GM19239 (cell line): ENCODE measurements around the gene BORCS5.
A peak's percentile ranks its signal among the peaks of the same experiment; 100 is the strongest.
"Not testable (repeated sequence)": the region's sequence is repeated elsewhere in the genome, so short reads cannot be mapped to it uniquely, and the experiment has no call there.

ENCODE experiments used
- DNase-seq: peaks from one replicate; pipeline ENCODE4 v3.0.0; 2011; ENCODE audit warnings: low spot score; ENCODE audit not compliant: insufficient read length
- FAIRE-seq: peaks from 2 replicates; lab custom pipeline; 2011; peaks lifted over from hg19 to GRCh38; lab: Jason Lieb, UNC

BORCS5 gene

GRCh38 chr12:12451098-12451497, 94.2 kb downstream of the BORCS5 start:
- DNase-seq, result no peak
- FAIRE-seq, result no peak

GRCh38 chr12:12452326-12452902, 95.5 kb downstream of the BORCS5 start:
- FAIRE-seq (peak; percentile 64), DNase-seq (no peak)

DNA sequence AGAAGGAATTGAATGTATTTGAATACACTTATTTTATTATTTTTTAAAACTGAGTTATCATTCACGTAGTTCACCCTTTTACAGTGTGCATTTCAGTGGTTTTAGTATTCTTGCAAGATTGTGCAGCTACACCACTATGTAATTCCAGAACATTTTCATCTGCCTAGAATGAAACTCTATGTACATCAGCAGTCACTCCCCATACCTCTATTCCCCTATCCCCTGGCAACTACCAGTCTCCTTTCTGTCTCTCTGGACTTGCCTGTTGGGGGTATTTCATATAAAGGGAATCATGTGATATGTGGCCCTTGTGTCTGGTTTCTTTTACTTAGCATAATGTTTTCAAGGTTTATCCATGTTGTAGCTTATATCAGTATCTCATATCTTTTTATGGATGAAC, 96.8 kb downstream of the BORCS5 start:
- DNase-seq (no peak), FAIRE-seq (no peak)

GRCh38 chr12:12454315-12454714, 97.4 kb downstream of the BORCS5 start:
- DNase-seq (no peak), FAIRE-seq (no peak)

DNA sequence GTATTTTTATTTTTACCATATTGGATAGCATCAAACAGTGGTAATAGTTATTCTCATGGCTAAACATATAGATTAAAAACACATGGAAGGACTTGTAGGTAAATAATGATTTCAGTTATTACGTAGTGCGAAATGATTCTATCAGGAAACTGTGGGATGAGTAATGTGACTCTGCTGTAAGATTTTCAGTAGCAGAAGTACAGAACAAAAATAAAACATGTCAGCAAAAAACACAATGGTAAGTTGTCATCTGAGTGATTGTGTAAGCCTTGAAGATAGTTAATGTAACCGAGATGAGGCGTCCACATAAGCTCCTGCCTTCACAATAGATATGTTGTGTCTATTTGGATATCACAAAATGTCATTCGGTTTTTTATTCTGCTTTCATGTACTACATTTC, 99.8 kb downstream of the BORCS5 start:
- FAIRE-seq (no peak), DNase-seq (no peak)

DNA sequence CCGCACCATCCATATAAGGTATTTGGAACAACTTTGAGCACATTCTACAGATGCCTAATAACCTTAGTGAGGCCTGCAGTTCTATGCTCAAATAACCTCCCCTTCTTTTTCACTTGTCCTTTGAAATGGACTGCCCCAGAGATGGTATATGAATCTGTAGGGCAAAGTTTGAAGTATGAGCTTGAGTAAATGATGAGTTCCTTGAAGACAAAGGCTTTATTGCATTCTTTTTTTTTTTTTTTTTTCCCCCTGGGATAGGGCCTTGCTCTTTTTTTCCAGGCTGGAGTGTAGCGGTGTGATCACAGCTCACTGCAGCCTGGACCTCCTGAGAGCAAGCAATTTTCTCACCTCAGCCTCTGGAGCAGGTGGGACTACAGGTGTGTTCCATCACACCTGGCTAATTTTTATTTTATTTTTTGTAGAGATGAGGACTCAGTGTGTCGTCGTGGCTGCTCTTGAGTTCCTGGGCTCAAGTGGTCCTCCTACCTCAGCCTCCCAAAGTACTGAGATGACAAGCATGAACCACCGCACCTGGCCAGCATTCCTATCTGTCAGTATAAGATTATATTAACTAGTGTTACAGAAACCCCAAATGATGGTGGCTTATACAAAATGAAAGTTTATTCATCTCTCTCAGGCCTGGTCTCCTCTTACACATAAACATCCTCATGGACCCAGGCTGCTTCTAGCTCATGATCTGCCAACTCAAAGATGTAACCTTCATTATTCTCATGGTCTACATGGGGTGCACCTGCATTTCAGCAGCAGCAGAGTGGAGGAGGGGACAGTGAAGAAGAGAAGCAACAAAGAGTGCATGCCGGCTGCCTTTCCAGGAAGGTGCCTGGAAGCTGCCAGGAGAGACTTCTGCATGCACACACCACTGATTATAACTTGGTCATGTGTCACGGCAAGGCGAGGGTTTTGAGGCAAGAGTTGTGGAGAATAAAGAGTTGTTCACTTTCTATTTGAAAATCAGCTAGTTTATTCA, 104.4 kb downstream of the BORCS5 start:
- FAIRE-seq, result no peak

DNA sequence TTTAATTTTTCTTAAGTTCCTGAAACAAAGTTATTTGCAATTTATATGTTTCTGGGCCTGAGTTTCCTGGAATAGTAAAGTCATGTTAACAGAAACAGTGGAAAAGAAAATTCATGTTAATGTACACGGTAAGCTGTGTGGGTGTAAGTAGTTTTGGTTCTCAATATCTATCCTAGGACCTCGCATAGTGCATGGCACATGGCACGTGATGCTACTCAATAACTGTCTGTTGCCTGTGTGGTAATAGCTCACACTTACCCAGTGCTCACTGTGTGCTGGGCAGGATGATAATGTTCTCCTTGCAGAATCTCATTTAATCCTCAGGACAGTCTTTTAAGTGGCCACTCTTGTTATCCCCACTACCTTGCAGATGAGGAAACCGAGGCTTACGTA, 105.0 kb downstream of the BORCS5 start:
- DNase-seq (no peak), FAIRE-seq (peak; percentile 70)

More for the DNA sequence above, 104.4 kb downstream of the BORCS5 start:
- no peak for DNase-seq

DNA sequence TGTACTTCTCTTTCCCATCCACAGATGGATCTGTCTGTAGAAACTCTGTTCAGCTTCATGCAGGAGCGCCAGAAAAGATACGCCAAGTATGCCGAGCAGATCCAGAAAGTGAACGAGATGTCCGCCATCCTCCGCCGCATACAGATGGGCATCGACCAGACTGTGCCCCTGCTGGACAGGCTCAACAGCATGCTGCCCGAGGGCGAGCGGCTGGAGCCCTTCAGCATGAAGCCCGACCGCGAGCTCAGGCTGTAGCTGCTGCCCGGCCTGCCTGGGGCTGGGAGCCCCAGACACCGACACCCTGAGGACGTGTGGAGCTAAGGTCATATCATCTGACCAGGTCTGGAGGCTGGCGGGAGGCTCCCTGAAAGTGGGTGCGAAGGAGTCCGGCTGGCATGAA, 108.6 kb downstream of the BORCS5 start:
- no peak for FAIRE-seq

DNA sequence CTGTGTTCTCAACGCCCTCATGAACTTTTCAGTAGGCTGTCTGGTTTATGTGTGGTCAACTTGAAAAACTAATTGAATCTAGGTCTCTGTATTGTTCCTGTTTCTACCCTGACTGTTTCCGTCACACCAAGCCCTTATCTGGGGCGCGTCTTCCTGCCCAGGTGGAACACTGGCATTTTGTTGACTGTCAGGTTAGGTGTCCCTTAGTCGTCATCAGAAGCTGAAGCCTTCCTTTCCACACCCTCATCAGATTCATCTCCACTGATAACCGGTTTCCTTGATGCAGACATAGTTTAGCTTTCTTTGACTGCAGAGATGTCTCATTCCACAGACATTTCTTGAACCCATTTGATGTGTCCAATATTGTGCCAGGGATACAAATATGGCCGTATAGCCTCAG, 109.3 kb downstream of the BORCS5 start:
- DNase-seq (no peak), FAIRE-seq (peak; percentile 11)

More for the DNA sequence above, 108.6 kb downstream of the BORCS5 start:
- no peak for DNase-seq

- FAIRE-seq (no peak), DNase-seq (no peak)
Observed at GRCh38 chr12:12467264-12467663, 110.4 kb downstream of the BORCS5 start.

DNA sequence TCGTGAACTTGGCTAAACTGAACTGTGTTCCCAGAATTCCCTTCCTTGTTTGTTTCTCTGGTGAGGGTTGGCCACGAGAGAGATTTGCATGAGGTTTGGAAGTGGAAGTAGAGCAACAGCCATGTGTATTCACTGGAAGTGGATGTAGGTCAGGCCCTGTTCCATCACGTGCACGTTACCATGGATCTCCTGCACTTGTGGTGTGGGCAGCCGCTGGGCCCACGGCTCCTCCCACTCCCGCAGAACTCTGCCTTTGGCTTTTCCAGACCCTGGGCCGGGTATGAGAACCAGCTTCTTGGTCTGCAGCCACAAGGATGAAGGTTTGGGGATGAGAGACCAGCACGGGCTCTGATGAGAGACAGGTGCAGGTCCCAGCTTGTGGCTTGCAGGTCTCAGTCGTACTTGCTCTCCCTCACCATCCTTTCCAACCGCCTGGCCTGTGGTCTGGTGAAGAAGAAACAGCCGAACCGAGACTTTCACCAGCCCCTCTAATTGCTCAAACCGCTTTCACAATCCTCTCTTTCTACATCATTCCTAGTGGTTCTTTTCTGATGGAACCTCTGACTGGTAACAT, 110.9 kb downstream of the BORCS5 start:
- FAIRE-seq (no peak), DNase-seq (no peak)

DNA sequence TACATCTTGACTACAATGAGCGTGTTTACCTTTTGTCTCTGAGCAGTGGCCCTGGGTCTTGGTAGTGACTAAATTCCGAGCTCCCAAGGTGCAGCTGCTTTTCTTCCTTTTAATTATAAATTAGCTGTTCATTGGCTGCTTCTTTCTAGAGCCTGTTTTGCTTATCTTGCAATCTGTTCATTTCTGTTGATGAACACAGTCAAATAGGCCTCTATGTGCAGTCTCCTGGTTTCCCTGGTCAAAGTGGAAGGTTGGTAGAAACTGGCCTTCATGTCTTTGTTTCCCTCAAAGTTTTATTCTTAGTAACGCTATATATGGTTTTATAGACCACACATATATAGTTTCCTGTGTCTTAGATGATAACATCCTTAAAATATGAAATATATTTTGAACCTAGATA, 111.7 kb downstream of the BORCS5 start:
- DNase-seq (no peak), FAIRE-seq (no peak)

DNA sequence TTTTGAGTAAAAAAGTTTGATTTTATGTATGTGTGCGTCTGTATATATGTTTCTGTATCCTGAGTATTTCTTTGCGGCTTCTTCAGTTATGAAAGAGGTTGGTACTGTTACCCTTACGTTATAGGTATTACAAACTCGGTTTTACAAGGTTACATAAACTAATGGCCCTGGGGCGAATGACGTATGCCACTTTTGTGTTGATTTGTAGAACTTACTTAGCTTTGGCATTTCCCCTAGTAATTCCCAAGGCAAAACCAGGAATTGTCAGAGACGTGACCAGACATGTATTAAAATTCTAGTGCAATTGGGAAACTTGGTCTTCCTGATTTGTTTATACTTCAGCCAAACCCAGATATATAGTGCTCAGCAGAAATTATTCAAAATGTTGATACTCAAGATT, 112.5 kb downstream of the BORCS5 start:
- no peak for FAIRE-seq
- DNase-seq, result no peak

DNA sequence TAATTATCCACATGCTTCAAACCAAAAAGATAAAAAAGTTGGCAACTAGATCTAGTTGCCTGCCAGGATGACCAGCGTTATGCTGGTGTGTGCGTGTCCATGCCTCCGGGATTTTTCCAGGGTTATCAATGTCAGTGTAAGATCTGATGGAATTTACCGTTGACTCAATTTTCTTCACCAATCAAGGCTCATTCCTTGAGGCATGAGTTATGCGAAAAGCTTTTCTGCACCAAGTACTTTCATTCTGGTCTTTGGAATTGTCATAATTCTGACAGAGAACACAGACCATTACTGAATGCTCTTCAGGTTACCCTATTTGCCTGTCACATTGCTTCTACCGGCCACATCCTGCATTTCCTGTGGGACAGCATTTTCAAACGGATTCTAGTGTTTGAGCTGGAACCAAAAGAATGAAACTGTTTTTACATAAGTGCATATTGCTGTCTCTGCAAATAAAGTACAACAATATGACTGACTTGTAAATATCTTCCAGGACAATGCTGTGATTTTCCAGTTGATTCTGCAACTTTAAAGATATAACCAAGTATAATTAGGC, 114.0 kb downstream of the BORCS5 start:
- FAIRE-seq (peak; percentile 39), DNase-seq (no peak)

DNA sequence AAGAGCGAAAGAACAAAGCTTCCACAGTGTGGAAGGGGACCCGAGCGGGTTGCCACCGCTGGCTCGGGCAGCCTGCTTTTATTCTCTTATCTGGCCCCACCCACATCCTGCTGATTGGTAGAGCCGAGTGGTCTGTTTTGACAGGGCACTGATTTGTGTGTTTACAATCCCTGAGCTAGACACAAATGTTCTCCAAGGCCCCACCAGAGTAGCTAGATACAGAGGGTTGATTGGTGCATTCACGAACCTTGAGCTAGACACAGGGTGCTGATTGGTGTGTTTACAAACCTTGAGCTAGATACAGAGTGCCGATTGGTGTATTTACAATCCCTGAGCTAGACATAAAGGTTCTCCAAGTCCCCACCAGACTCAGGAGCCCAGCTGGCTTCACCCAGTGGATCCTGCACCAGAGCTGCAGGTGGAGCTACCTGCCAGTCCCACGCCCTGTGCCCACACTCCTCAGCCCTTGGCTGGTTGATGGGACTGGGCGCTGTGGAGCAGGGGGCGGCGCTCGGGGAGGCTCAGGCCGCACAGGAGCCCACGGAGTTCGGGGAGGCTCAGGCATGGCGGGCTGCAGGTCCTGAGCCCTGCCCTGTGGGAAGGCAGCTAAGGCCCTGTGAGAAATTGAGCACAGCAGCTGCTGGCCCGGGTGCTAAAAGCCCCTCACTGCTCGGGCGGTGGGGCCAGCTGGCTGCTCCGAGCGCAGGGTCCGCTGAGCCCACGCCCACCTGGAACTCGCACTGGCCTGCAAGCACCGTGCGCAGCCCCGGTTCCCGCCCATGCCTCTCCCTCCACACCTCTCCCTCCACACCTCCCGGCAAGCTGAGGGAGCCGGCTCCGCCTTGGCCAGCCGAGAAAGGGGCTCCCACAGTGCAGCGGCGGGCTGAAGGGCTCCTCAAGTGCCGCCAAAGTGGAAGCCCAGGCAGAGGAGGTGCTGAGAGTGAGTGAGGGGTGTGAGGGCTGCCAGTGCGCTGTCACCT, 115.4 kb downstream of the BORCS5 start:
- not testable (repeated sequence) for FAIRE-seq, DNase-seq

GRCh38 chr12:12473223-12473622, 116.3 kb downstream of the BORCS5 start:
- DNase-seq (no peak), FAIRE-seq (no peak)

DNA sequence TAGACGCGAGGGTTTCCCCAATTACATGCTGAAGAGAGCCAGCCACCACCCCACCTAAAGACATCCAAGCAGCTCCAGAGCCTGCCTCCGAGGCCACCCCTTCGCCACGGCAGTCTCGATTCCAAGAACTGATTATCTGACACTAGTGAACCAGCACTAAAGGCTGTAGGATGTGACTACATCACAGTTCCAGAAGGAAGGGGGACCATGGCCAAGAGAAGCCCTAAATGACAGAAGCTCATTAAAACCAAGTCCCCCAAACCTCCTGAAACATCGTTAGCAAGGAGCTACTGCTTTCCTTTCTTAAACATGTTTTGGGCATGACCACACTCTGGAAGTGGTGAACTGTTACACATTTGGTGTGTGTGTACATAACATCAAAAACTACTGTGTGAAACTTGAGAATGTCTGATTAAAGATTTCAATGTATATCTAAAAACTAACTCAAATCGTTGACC, 117.6 kb downstream of the BORCS5 start:
- no peak for FAIRE-seq
- DNase-seq, result no peak

GRCh38 chr12:12474931-12475795, 118.3 kb downstream of the BORCS5 start:
- peak; percentile 93 for FAIRE-seq
- DNase-seq, result peak; percentile 67
